ENCODE measurements around the gene SUPT20HL2.
"Not testable (repeated sequence)": the region's sequence is repeated elsewhere in the genome, so short reads cannot be mapped to it uniquely, and the experiment has no call there.

SUPT20HL2 gene

GRCh38 chrX:24311507-24312248 is 2.2 kb downstream of the SUPT20HL2 start:
- H3K4me3 ChIP-seq, H3K27ac ChIP-seq: not testable (repeated sequence)

GRCh38 chrX:24310916-24311315 is 3.0 kb downstream of the SUPT20HL2 start:
- not testable (repeated sequence) for H3K27ac ChIP-seq, H3K4me3 ChIP-seq

- not testable (repeated sequence) for H3K27ac ChIP-seq, H3K4me3 ChIP-seq
Observed at GRCh38 chrX:24309580-24310374, 4.1 kb downstream of the SUPT20HL2 start.

- H3K4me3 ChIP-seq, H3K27ac ChIP-seq: not testable (repeated sequence)
Observed at GRCh38 chrX:24308803-24309202, 5.1 kb downstream of the SUPT20HL2 start.

- Histone ChIP-seq H3K4me3 (no peak overlapping the region), H3K27ac (no peak overlapping the region)
Observed at GRCh38 chrX:24306440-24306839, 7.4 kb downstream of the SUPT20HL2 start.

- H3K27ac ChIP-seq: no peak overlapping the region
- H3K4me3 ChIP-seq: no peak overlapping the region
Observed at GRCh38 chrX:24305905-24306304, 8.0 kb downstream of the SUPT20HL2 start.

- H3K27ac ChIP-seq: no peak overlapping the region
Observed at GRCh38 chrX:24301806-24302205, 12.1 kb downstream of the SUPT20HL2 start.

GRCh38 chrX:24301060-24301459 is 12.8 kb downstream of the SUPT20HL2 start:
- no peak overlapping the region for H3K4me3 ChIP-seq
- no peak overlapping the region for H3K27ac ChIP-seq

More at GRCh38 chrX:24301806-24302205, 12.1 kb downstream of the SUPT20HL2 start:
- no peak overlapping the region for H3K4me3 ChIP-seq

- H3K27ac ChIP-seq: no peak overlapping the region
- no peak overlapping the region for H3K4me3 ChIP-seq
Observed at GRCh38 chrX:24298191-24298590, 15.7 kb downstream of the SUPT20HL2 start.

- Histone ChIP-seq H3K4me3 (no peak overlapping the region), H3K27ac (no peak overlapping the region)
Observed at GRCh38 chrX:24294619-24295018, 19.2 kb downstream of the SUPT20HL2 start.

GRCh38 chrX:24293412-24293811 is 20.5 kb downstream of the SUPT20HL2 start:
- no peak overlapping the region for H3K27ac ChIP-seq

GRCh38 chrX:24292353-24292752 is 21.5 kb downstream of the SUPT20HL2 start:
- Histone ChIP-seq H3K27ac (no peak overlapping the region), H3K4me3 (no peak overlapping the region)

More at GRCh38 chrX:24293412-24293811, 20.5 kb downstream of the SUPT20HL2 start:
- H3K4me3 ChIP-seq: no peak overlapping the region

- Histone ChIP-seq H3K27ac (no peak overlapping the region), H3K4me3 (no peak overlapping the region)
Observed at GRCh38 chrX:24285082-24285481, 28.8 kb downstream of the SUPT20HL2 start.

- Histone ChIP-seq H3K4me3 (no peak overlapping the region), H3K27ac (peak overlapping the region in 2 of 21 experiments; percentile 12 to 52)
Observed at GRCh38 chrX:24283127-24283794, 30.6 kb downstream of the SUPT20HL2 start.

GRCh38 chrX:24282381-24283126 is 31.3 kb downstream of the SUPT20HL2 start:
- H3K27ac ChIP-seq: peak overlapping the region in 2 of 21 experiments; percentile 26 to 52

GRCh38 chrX:24277405-24277804 is 36.5 kb downstream of the SUPT20HL2 start:
- H3K27ac ChIP-seq: no peak overlapping the region
- no peak overlapping the region for H3K4me3 ChIP-seq

More at GRCh38 chrX:24282381-24283126, 31.3 kb downstream of the SUPT20HL2 start:
- no peak overlapping the region for H3K4me3 ChIP-seq

- no peak overlapping the region for H3K27ac ChIP-seq
- H3K4me3 ChIP-seq: no peak overlapping the region
Observed at GRCh38 chrX:24276015-24276414, 37.9 kb downstream of the SUPT20HL2 start.

GRCh38 chrX:24271262-24271661 is 42.6 kb downstream of the SUPT20HL2 start:
- no peak overlapping the region for H3K27ac ChIP-seq
- no peak overlapping the region for H3K4me3 ChIP-seq

- Histone ChIP-seq H3K4me3 (no peak overlapping the region), H3K27ac (no peak overlapping the region)
Observed at GRCh38 chrX:24268786-24269185, 45.1 kb downstream of the SUPT20HL2 start.

- H3K4me3 ChIP-seq: no peak overlapping the region
- no peak overlapping the region for H3K27ac ChIP-seq
Observed at GRCh38 chrX:24266996-24267395, 46.9 kb downstream of the SUPT20HL2 start.

Measured in skin epidermis (tissue), 12 donors.